Testis (tissue), 2 donors: ENCODE measurements around the gene MGAT5.

Experiments
- POLR2A ChIP-seq: fragments of 450-650 bp; IDR thresholded peaks from one replicate; pipeline ENCODE4 v1.6.1; 2017; ENCODE audit warnings: antibody characterized with exemption, mild to moderate bottlenecking, moderate library complexity
- TF ChIP-seq, protein P1 (sequence below), 3 experiments: fragments of 450-650 bp in 2 of 3; fragments of 200-600 bp in 1 of 3; sonication (generic) in 1 of 3; IDR thresholded peaks; one replicate each; pipeline ENCODE4 v1.5.1; 2016 to 2019; ENCODE audit warnings: antibody characterized with exemption in 3 of 3, mild to moderate bottlenecking in 2 of 3, moderate library complexity in 1 of 3

GRCh38 chr2:134241911-134242310 is 12.0 kb upstream of the MGAT5 start:
- no peak for TF ChIP-seq POLR2A
- TF ChIP-seq, protein P1, sequence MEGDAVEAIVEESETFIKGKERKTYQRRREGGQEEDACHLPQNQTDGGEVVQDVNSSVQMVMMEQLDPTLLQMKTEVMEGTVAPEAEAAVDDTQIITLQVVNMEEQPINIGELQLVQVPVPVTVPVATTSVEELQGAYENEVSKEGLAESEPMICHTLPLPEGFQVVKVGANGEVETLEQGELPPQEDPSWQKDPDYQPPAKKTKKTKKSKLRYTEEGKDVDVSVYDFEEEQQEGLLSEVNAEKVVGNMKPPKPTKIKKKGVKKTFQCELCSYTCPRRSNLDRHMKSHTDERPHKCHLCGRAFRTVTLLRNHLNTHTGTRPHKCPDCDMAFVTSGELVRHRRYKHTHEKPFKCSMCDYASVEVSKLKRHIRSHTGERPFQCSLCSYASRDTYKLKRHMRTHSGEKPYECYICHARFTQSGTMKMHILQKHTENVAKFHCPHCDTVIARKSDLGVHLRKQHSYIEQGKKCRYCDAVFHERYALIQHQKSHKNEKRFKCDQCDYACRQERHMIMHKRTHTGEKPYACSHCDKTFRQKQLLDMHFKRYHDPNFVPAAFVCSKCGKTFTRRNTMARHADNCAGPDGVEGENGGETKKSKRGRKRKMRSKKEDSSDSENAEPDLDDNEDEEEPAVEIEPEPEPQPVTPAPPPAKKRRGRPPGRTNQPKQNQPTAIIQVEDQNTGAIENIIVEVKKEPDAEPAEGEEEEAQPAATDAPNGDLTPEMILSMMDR (IDR thresholded peaks at IDR 0.05), result no peak
